GM12878 (cell line): ENCODE data around the gene RPAP3. TPM values are rescaled to one million over a fixed set of nuclear protein-coding genes. Genes with fewer than 3 reads are reported as not detected.

Experiments used
- ATF7 ChIP-seq: fragments of 450-650 bp; IDR thresholded peaks from 2 replicates; pipeline ENCODE4 v1.6.1; 2016; ENCODE audit warnings: low read depth, mild to moderate bottlenecking
- BCL11A ChIP-seq: IDR thresholded peaks from 2 replicates; pipeline ENCODE4 v1.6.1; 2011; ENCODE audit warnings: low read depth, low read length
- BHLHE40 ChIP-seq, 2 experiments: fragments of 450-650 bp in 1 of 2; IDR thresholded peaks; 2 replicates each; pipeline ENCODE4 v1.6.1; 2011 to 2017; ENCODE audit warnings: low read depth in 2 of 2, borderline replicate concordance in 1 of 2, improper control_type of control experiment in 1 of 2, low read length in 1 of 2, mild to moderate bottlenecking in 1 of 2
- BRCA1 ChIP-seq: IDR thresholded peaks from 2 replicates; pipeline ENCODE4 v1.6.1; 2011; ENCODE audit warnings: low read depth, low read length, improper control_type of control experiment
- CBX3 ChIP-seq: fragments of 200-600 bp; sonication (generic); IDR thresholded peaks from 2 replicates; pipeline ENCODE4 v1.6.1; 2016; ENCODE audit warnings: low read depth, borderline replicate concordance
- CBX5 ChIP-seq: sonication (generic); IDR thresholded peaks from 2 replicates; pipeline ENCODE4 v1.6.1; 2016; ENCODE audit warnings: low read depth, moderate library complexity, mild to moderate bottlenecking, inconsistent platforms
- CREB1 ChIP-seq: IDR thresholded peaks from 2 replicates; pipeline ENCODE4 v1.6.1; 2012; ENCODE audit warnings: low read depth, mild to moderate bottlenecking, inconsistent platforms
- CREM ChIP-seq: IDR thresholded peaks from 2 replicates; pipeline ENCODE4 v1.6.1; 2014; ENCODE audit warnings: antibody characterized with exemption, low read depth
- ETV6 ChIP-seq, 2 experiments: fragments of 450-650 bp in 1 of 2; IDR thresholded peaks in 1 of 2; conservative IDR thresholded peaks in 1 of 2; 2 replicates each; pipeline ENCODE4 v1.6.1; 2014; ENCODE audit warnings: antibody characterized with exemption in 1 of 2, borderline replicate concordance in 1 of 2, low read depth in 1 of 2, mild to moderate bottlenecking in 1 of 2, moderate library complexity in 1 of 2
- GATAD2B ChIP-seq: fragments of 450-650 bp; conservative IDR thresholded peaks from 2 replicates; pipeline ENCODE4 v1.6.1; 2017; ENCODE audit warnings: low read depth, mild to moderate bottlenecking, moderate library complexity
- HCFC1 ChIP-seq: fragments of 150-350 bp; IDR thresholded peaks from 2 replicates; pipeline ENCODE4 v1.6.1; 2014; ENCODE audit warnings: low read length
- HDAC2 ChIP-seq: fragments of 200-600 bp; sonication (generic); IDR thresholded peaks from 2 replicates; pipeline ENCODE4 v1.6.1; 2017
- IKZF2 ChIP-seq, 2 experiments: fragments of 450-650 bp; IDR thresholded peaks; 2 replicates each; pipeline ENCODE4 v1.6.1; 2017; ENCODE audit warnings: mild to moderate bottlenecking in 2 of 2, moderate library complexity in 2 of 2
- IRF4 ChIP-seq: IDR thresholded peaks from 2 replicates; pipeline ENCODE4 v1.6.1; 2011; ENCODE audit warnings: low read depth, low read length
- MEF2B ChIP-seq: fragments of 450-650 bp; IDR thresholded peaks from 2 replicates; pipeline ENCODE4 v1.6.1; 2018; ENCODE audit warnings: mild to moderate bottlenecking, moderate library complexity; ENCODE audit not compliant: partially characterized antibody, poor library complexity, severe bottlenecking
- MXI1 ChIP-seq: fragments of 150-350 bp; IDR thresholded peaks from 2 replicates; pipeline ENCODE4 v1.6.1; 2011; ENCODE audit warnings: low read depth, mild to moderate bottlenecking, inconsistent platforms, low read length, improper control_type of control experiment
- MYC ChIP-seq: IDR thresholded peaks from 2 replicates; pipeline ENCODE4 v1.6.1; 2011; ENCODE audit warnings: mild to moderate bottlenecking, low read length, moderate library complexity, inconsistent platforms; ENCODE audit not compliant: insufficient read depth, insufficient replicate concordance, insufficient read length, severe bottlenecking
- PML ChIP-seq: IDR thresholded peaks from 2 replicates; pipeline ENCODE4 v1.6.1; 2012; ENCODE audit warnings: low read length, inconsistent platforms
- POLR2AphosphoS5 ChIP-seq: IDR thresholded peaks from 2 replicates; pipeline ENCODE4 v1.6.1; 2011; ENCODE audit warnings: mild to moderate bottlenecking, low read length, inconsistent platforms
- RAD21 ChIP-seq: IDR thresholded peaks from 2 replicates; pipeline ENCODE4 v1.6.1; 2011; ENCODE audit warnings: mild to moderate bottlenecking, low read depth, low read length, moderate library complexity; ENCODE audit not compliant: insufficient read depth
- RUNX3 ChIP-seq: IDR thresholded peaks from 2 replicates; pipeline ENCODE4 v1.6.1; 2012; ENCODE audit warnings: low read length, inconsistent platforms
- SIN3A ChIP-seq: IDR thresholded peaks from 2 replicates; pipeline ENCODE4 v1.6.1; 2012; ENCODE audit warnings: low read depth, low read length, improper control_type of control experiment
- SMAD1 ChIP-seq: fragments of 450-650 bp; IDR thresholded peaks from 2 replicates; pipeline ENCODE4 v1.6.1; 2018; ENCODE audit warnings: mild to moderate bottlenecking, low read depth; ENCODE audit not compliant: partially characterized antibody
- SPI1 ChIP-seq: IDR thresholded peaks from 2 replicates; pipeline ENCODE4 v1.6.1; 2011; ENCODE audit warnings: low read depth, mild to moderate bottlenecking, low read length, moderate library complexity, borderline replicate concordance; ENCODE audit not compliant: insufficient read depth
- SRF ChIP-seq, 2 experiments: IDR thresholded peaks; 2 replicates each; pipeline ENCODE4 v1.6.1; 2011; ENCODE audit warnings: low read depth in 2 of 2, low read length in 2 of 2, mild to moderate bottlenecking in 1 of 2, moderate library complexity in 1 of 2
- STAT1 ChIP-seq: fragments of 450-650 bp; conservative IDR thresholded peaks from 2 replicates; pipeline ENCODE4 v1.6.1; 2014; ENCODE audit warnings: antibody characterized with exemption, mild to moderate bottlenecking
- TARDBP ChIP-seq: IDR thresholded peaks from 2 replicates; pipeline ENCODE4 v1.6.1; 2016; ENCODE audit warnings: borderline replicate concordance
- ZBTB33 ChIP-seq: fragments of 450-650 bp; IDR thresholded peaks from 2 replicates; pipeline ENCODE4 v1.6.1; 2017; ENCODE audit warnings: mild to moderate bottlenecking
- ZNF274 ChIP-seq: IDR thresholded peaks from one replicate; pipeline ENCODE4 v1.8.0; 2011; ENCODE audit not compliant: insufficient read length, insufficient read depth
- polyA plus RNA-seq, 11 experiments: library from polyadenylated mRNA; depleted of rRNA in 4 of 11; unstranded in 6 of 11; stranded (reverse) in 5 of 11; fragments of >200 nt; fragmentation: Nextera tagmentation in 4 of 11; fragmentation: Illumina TruSeq in 1 of 11; extraction: Ambion mirVana in 4 of 11; extraction: Trizol in 1 of 11; gene quantifications; 1 replicate in 1 of 11; 2 replicates in 10 of 11; pipeline versions ENCODE4 v1.2.1 to v1.2.3, GENCODE V29; 2011 to 2016; ENCODE audit warnings: inconsistent platforms in 2 of 11, missing spikeins in 2 of 11, low read depth in 1 of 11
- total RNA-seq, 4 experiments: library from RNA; depleted of rRNA in 3 of 4; stranded (reverse); fragments of >200 nt in 3 of 4; fragmentation: Illumina TruSeq in 1 of 4; extraction: Trizol in 1 of 4; gene quantifications; 2 replicates each; pipeline versions ENCODE4 v1.2.1 to v1.2.3, GENCODE V29; 2013 to 2021

Gene RPAP3
- total and polyA plus RNA-seq, 10 of the 15 experiments (the other 5 are each of a cell fraction or from before 2014, with no cell fraction given), result 14.1 to 50.6 (median 28.4) TPM

GRCh38 chr12:47705566-47706425 lies at the start of gene RPAP3 (continued):
- TF ChIP-seq ZBTB33 (no peak), CREB1 (peak; percentile 48; the same call in 1 of the 2 replicates), HDAC2 (no peak), RAD21 (no peak), IRF4 (no peak; the same call in 1 of the 2 replicates), STAT1 (no peak), POLR2AphosphoS5 (peak; percentile 83), ETV6 (conservative IDR thresholded peaks at IDR 0.05 in 1 of 2, IDR thresholded peaks at IDR 0.05 in 1 of 2; ENCODE audit: borderline replicate concordance in 1 of 2, low read depth in 1 of 2) (no peak), ATF7 (no peak; the same call in 1 of the 2 replicates), GATAD2B (peak; percentile 97), MXI1 (peak; percentile 69; the same call in 1 of the 2 replicates), SIN3A (no peak; the same call in 1 of the 2 replicates), CBX5 (no peak), PML (peak; percentile 92), IKZF2 (IDR thresholded peaks at IDR 0.05) (no peak), BHLHE40 (IDR thresholded peaks at IDR 0.05; ENCODE audit: borderline replicate concordance in 1 of 2, low read depth in 2 of 2, low read length in 1 of 2) (peak in 1 of 2 experiments; percentile 87; a peak in 2 of 4 replicates), TARDBP (no peak), MEF2B (no peak), RUNX3 (peak; percentile 63), HCFC1 (no peak; the same call in 1 of the 2 replicates), SPI1 (peak; percentile 7; the same call in 1 of the 2 replicates), CBX3 (no peak), MYC (peak; percentile 36), BCL11A (no peak), SRF (IDR thresholded peaks at IDR 0.05; ENCODE audit: low read depth in 2 of 2, low read length in 2 of 2) (peak in 1 of 2 experiments; percentile 64; a peak in 1 of 4 replicates), ZNF274 (no peak), SMAD1 (peak; percentile 19), CREM (peak; percentile 31; the same call in 1 of the 2 replicates), BRCA1 (no peak)
